A549 (cell line): ENCODE data around the gene ITPA. TPM values are rescaled to one million over a fixed set of nuclear protein-coding genes. Genes with fewer than 3 reads are reported as not detected.

Source experiments
- ATAC-seq, 2 experiments: fragments of 200-7000 bp in 1 of 2; fragments of >200 bp in 1 of 2; cut with Nextera tagmentation in 1 of 2; cut with Tn5 transposase in 1 of 2; 3 replicates each; pipeline versions ENCODE4 v1.8.0 to v1.9.1; 2018 to 2020; ENCODE audit warnings: mild to moderate bottlenecking in 1 of 2, moderate library complexity in 1 of 2
- CTCF ChIA-PET: fragments of 300-600 bp; sonication (Branson Sonifier 250); formaldehyde crosslinking; extraction: SDS; loops from one replicate; lab custom pipeline; 2021; ENCODE audit warnings: antibody characterized with exemption, inconsistent platforms; lab: Yijun Ruan, JAX
- POLR2A ChIA-PET: fragments of 350-600 bp; formaldehyde crosslinking; extraction: SDS; loops from one replicate; lab custom pipeline; 2021; ENCODE audit warnings: antibody characterized with exemption, inconsistent platforms; lab: Yijun Ruan, JAX
- DNase-seq, 2 experiments: peaks; one replicate each; pipeline versions ENCODE4 v3.0.0 to v3.0.0-alpha.2; 2011 to 2016; ENCODE audit warnings: low read depth in 1 of 2, low spot score in 1 of 2
- FAIRE-seq: peaks from 2 replicates; lab custom pipeline; 2011; peaks lifted over from hg19 to GRCh38; lab: Jason Lieb, UNC
- H3K27ac ChIP-seq, 2 experiments: fragments of >200 bp; sonication (Bioruptor Twin); formaldehyde crosslinking; 3 replicates each; pipeline ENCODE4 v1.5.1; 2016 to 2017
- H3K4me1 ChIP-seq: fragments of >200 bp; sonication (Bioruptor Twin); formaldehyde crosslinking; 3 replicates; pipeline ENCODE4 v1.6.1; 2016
- H3K4me2 ChIP-seq: fragments of >200 bp; sonication (Bioruptor Twin); formaldehyde crosslinking; 3 replicates; pipeline ENCODE4 v1.6.1; 2016
- H3K4me3 ChIP-seq: fragments of >200 bp; sonication (Bioruptor Twin); formaldehyde crosslinking; 3 replicates; pipeline ENCODE4 v1.5.1; 2016
- H3K9me3 ChIP-seq: fragments of >200 bp; sonication (Bioruptor Twin); formaldehyde crosslinking; 3 replicates; pipeline ENCODE4 v1.6.1; 2016
- CEBPB ChIP-seq, 2 experiments: fragments of >200 bp in 1 of 2; sonication (Bioruptor Twin) in 1 of 2; formaldehyde crosslinking in 1 of 2; IDR thresholded peaks; 2 replicates each; pipeline ENCODE4 v1.6.1; 2012 to 2016
- EHMT2 ChIP-seq: fragments of 200-600 bp; sonication (generic); IDR thresholded peaks from 2 replicates; pipeline ENCODE4 v1.6.1; 2016; ENCODE audit warnings: antibody characterized with exemption, low read depth, mild to moderate bottlenecking, moderate library complexity
- HOXB13 ChIP-seq: fragments of 250-450 bp; sonication (Bioruptor Pico); IDR thresholded peaks from 2 replicates; pipeline ENCODE4 v1.5.0; 2020; ENCODE audit warnings: low read depth, mild to moderate bottlenecking, moderate library complexity
- JUNB ChIP-seq: fragments of >200 bp; sonication (Bioruptor Twin); formaldehyde crosslinking; IDR thresholded peaks from 2 replicates; pipeline ENCODE4 v1.6.1; 2016
- KDM5A ChIP-seq: fragments of 200-600 bp; sonication (generic); IDR thresholded peaks from 2 replicates; pipeline ENCODE4 v1.6.1; 2016; ENCODE audit warnings: antibody characterized with exemption, mild to moderate bottlenecking
- MYC ChIP-seq: IDR thresholded peaks from 2 replicates; pipeline ENCODE4 v1.6.1; 2012; ENCODE audit warnings: mild to moderate bottlenecking, inconsistent platforms, low read length, improper control_type of control experiment, borderline replicate concordance
- NPAS2 ChIP-seq: fragments of 250-450 bp; sonication (Bioruptor Pico); IDR thresholded peaks from 2 replicates; pipeline ENCODE4 v1.8.0; 2022; ENCODE audit warnings: mild to moderate bottlenecking, moderate library complexity, borderline replicate concordance
- PHF8 ChIP-seq: fragments of 200-600 bp; sonication (generic); IDR thresholded peaks from 2 replicates; pipeline ENCODE4 v1.6.1; 2016; ENCODE audit warnings: low read depth, mild to moderate bottlenecking, antibody characterized with exemption, moderate library complexity, borderline replicate concordance
- POLR2AphosphoS2 ChIP-seq: conservative IDR thresholded peaks from 2 replicates; pipeline ENCODE4 v1.6.1; 2012; ENCODE audit warnings: low read length, improper control_type of control experiment, inconsistent platforms
- RCOR1 ChIP-seq: fragments of 150-350 bp; IDR thresholded peaks from 2 replicates; pipeline ENCODE4 v1.6.1; 2014; ENCODE audit warnings: antibody characterized with exemption, low read length, low read depth
- RFX5 ChIP-seq: fragments of 450-650 bp; IDR thresholded peaks from 2 replicates; pipeline ENCODE4 v1.7.1; 2014; ENCODE audit warnings: antibody characterized with exemption, mild to moderate bottlenecking, moderate library complexity
- RNF2 ChIP-seq: fragments of 200-600 bp; sonication (generic); IDR thresholded peaks from 2 replicates; pipeline ENCODE4 v1.6.1; 2016; ENCODE audit warnings: low read depth, mild to moderate bottlenecking, antibody characterized with exemption, moderate library complexity, borderline replicate concordance
- TP53 ChIP-seq: fragments of 250-450 bp; sonication (Bioruptor Pico); IDR thresholded peaks from 2 replicates; pipeline ENCODE4 v1.5.0; 2021; ENCODE audit warnings: mild to moderate bottlenecking, moderate library complexity
- ZFP36 ChIP-seq: fragments of 450-650 bp; IDR thresholded peaks from 2 replicates; pipeline ENCODE4 v1.6.1; 2014; ENCODE audit warnings: borderline replicate concordance; ENCODE audit not compliant: partially characterized antibody
- WGBS: methylation state at CpG from one replicate; pipeline ENCODE4 v1.1.6; 2017; ENCODE audit errors: missing lambda C conversion rate; 5-methylcytosine and 5-hydroxymethylcytosine counted together
- polyA plus RNA-seq, 4 experiments: library from polyadenylated mRNA; depleted of rRNA in 3 of 4; stranded (reverse); fragments of >200 nt; fragmentation: RNase III in 1 of 4; extraction: RNeasy Plus Mini Kit Qiagen cat#74134 plus additional on column Dnase treatment in 1 of 4; gene quantifications; 2 replicates in 3 of 4; 3 replicates in 1 of 4; pipeline ENCODE4 v1.2.3, GENCODE V29; 2011 to 2017
- TF ChIP-seq, protein P1 (sequence below): fragments of >200 bp; sonication (Bioruptor Twin); formaldehyde crosslinking; IDR thresholded peaks from 2 replicates; pipeline ENCODE4 v1.6.1; 2016
- TF ChIP-seq, protein P2 (sequence below): fragments of >200 bp; sonication (Bioruptor Twin); formaldehyde crosslinking; IDR thresholded peaks from 3 replicates; pipeline ENCODE4 v1.5.1; 2016
- TF ChIP-seq, protein P3 (sequence below): fragments of 450-650 bp; IDR thresholded peaks from 2 replicates; pipeline ENCODE4 v1.6.1; 2014; ENCODE audit warnings: antibody characterized with exemption
- TF ChIP-seq, protein P4 (sequence below): fragments of 200-600 bp; sonication (generic); IDR thresholded peaks from 2 replicates; pipeline ENCODE4 v1.6.1; 2016; ENCODE audit warnings: antibody characterized with exemption, mild to moderate bottlenecking, moderate library complexity

Gene ITPA
- polyA plus RNA-seq, 2 of the 4 experiments (the other 2 are of a cell fraction), result 54.0 to 106 TPM

DNA sequence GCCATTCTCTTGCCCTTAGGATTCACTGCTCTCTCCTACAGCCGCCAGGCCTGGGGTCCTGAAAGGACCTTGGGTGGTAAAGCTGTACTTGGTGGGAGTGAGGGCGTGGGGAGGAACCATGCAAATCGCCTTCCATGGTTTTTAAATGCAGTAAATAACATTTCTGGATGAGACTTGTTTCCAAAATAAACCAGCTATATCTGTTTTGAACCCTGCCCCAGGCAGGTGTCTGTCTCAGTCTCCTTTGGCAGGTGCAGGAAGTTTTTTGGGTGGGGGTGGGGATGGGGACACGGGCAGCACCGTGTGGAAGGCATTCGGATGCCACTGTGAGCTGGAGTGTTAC, 14.3 kb downstream of the ITPA start:
- Histone ChIP-seq H3K4me1 (peaks cover 50% of the 10 kb centered on the region), H3K4me2 (peak overlapping the region; percentile 53), H3K4me3 (no peak overlapping the region), H3K27ac (peak overlapping the region; percentile 53 to 76), H3K9me3 (no peaks in the 10 kb centered on the region)
- 78% methylated on average over 6 of the region's 6 CpGs for WGBS
- ChIA-PET POLR2A (interaction anchor here (0.5 to 1.8 kb wide), 3 partner anchors 11 to 445 kb away, joined by 4 to 7 read pairs (median 4); no protein-coding TSS in a partner anchor), CTCF (interaction anchor here (0.8 to 10.7 kb wide), 10 partner anchors 8 to 183 kb away, joined by 3 to 105 read pairs (median 4); partner anchors contain the start of genes ITPA and SLC4A11)
- TF ChIP-seq RFX5 (no peak), RCOR1 (no peak), RNF2 (no peak), TP53 (CRISPR knock-in tag) (no peak), HOXB13 (CRISPR knock-in tag) (no peak), EHMT2 (no peak)
- no peak for ATAC-seq
- no peak for FAIRE-seq
- DNase-seq, result no peak

DNA sequence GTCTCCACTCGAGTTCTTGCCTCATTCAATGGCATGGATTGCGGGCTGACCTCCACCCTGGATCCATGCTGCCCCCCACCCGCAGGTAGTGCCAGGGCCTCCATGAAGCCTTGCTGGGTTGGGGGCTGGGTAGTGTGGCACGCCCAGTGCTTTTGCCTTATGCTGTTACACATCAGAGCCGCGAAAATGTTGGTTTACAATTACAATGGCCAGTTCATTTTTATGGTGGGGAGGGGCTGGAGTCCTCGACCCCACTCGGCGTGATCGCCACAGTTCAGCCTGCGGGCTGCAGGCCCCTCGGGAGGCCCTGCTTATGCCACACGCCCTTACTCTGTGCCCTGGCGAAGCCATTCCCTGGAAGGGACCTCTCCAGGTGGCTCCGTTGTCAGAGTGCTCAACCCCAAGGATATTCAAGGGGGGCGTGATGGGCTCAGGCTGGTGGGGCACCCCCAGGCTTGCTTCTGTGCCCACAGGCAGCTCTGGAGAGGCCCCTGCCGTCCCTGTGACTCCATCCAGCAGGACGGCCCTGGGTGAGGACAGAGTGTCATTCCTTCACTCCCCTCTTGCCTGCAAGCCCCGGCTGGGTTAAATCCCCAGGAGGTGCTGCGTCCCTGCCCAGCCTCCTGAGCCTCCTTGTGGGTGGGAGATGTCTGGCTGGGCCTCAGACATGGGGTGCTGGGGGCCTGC, 14.8 kb downstream of the ITPA start:
- no peaks in the 10 kb centered on the region for H3K9me3 ChIP-seq
- H3K27ac ChIP-seq, result peak overlapping the region; percentile 53 to 76; a peak in 4 of 6 replicates
- 87% methylated on average over 19 of the region's 20 CpGs for WGBS
- H3K4me3 ChIP-seq, result no peak overlapping the region
- ATAC-seq (peak; percentile 9 to 31; a peak in 3 of 6 replicates), FAIRE-seq (no peak), DNase-seq (no peak)
- CTCF ChIA-PET, result interaction anchor here (1.0 to 10.7 kb wide), 6 partner anchors 9 to 90 kb away, joined by 3 to 105 read pairs (median 6); partner anchors contain the start of genes ITPA and SLC4A11
- POLR2A ChIA-PET, result interaction anchor here (0.5 to 0.7 kb wide), 2 partner anchors 41 to 445 kb away, joined by 4 to 7 read pairs; no protein-coding TSS in a partner anchor
- no peak overlapping the region; the same call in 2 of the 3 replicates for H3K4me2 ChIP-seq
- TF ChIP-seq ZFP36, result no peak
- TF ChIP-seq, protein P1, sequence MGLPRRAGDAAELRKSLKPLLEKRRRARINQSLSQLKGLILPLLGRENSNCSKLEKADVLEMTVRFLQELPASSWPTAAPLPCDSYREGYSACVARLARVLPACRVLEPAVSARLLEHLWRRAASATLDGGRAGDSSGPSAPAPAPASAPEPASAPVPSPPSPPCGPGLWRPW, result no peak
- TF ChIP-seq POLR2AphosphoS2, result 0 out of 2 replicates have a peak, but pooled peaks have one; percentile 52
- TF ChIP-seq, protein P2, sequence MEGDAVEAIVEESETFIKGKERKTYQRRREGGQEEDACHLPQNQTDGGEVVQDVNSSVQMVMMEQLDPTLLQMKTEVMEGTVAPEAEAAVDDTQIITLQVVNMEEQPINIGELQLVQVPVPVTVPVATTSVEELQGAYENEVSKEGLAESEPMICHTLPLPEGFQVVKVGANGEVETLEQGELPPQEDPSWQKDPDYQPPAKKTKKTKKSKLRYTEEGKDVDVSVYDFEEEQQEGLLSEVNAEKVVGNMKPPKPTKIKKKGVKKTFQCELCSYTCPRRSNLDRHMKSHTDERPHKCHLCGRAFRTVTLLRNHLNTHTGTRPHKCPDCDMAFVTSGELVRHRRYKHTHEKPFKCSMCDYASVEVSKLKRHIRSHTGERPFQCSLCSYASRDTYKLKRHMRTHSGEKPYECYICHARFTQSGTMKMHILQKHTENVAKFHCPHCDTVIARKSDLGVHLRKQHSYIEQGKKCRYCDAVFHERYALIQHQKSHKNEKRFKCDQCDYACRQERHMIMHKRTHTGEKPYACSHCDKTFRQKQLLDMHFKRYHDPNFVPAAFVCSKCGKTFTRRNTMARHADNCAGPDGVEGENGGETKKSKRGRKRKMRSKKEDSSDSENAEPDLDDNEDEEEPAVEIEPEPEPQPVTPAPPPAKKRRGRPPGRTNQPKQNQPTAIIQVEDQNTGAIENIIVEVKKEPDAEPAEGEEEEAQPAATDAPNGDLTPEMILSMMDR, result no peak
- TF ChIP-seq KDM5A, result no peak
- H3K4me1 ChIP-seq, result peaks cover 47% of the 10 kb centered on the region

DNA sequence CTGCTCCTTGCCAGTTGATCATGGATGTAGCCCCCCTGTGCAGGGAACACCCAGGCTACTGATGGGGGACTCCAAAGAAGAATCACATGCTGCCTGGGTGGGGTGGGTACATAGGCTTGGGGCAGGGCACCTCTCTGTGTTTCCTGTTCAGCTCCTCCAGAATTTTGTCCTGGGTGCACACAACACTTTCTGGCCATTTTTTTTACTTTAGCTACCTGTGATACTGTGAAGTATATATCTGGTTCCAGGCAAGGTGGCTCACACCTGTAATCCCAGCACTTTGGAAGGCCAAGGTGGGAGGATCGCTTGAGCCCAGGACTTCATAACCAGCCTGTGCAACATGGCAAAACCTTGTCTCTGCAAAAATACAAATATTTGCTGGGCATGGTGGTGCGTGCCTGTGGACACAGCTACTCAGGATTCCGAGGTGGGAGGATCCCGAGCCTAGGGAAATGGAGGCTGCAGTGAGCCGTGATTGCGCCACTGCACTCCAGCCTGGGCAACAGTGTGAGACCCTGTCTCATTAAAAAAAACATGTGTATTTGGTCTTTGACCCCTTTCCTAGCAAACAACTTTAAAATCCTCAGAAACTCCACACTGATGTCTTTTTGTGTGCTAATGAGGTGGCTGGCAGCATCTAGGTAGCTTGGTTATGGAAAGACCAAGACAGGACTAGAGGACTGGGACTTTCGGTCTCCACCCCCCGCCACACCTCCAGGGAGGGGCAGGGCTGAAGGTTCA, 15.6 kb downstream of the ITPA start:
- ATAC-seq (peak; percentile 8 to 29; a peak in 3 of 6 replicates), DNase-seq (no peak), FAIRE-seq (no peak)
- WGBS, result 83% methylated on average over 8 of the region's 8 CpGs
- TF ChIP-seq CEBPB (IDR thresholded peaks at IDR 0.05) (peak in 1 of 2 experiments; percentile 40; a peak in 1 of 4 replicates), JUNB (no peak)
- H3K4me2 ChIP-seq, result no peak overlapping the region
- H3K9me3 ChIP-seq, result no peaks in the 10 kb centered on the region
- H3K4me1 ChIP-seq, result peaks cover 47% of the 10 kb centered on the region
- H3K27ac ChIP-seq, result peak overlapping the region; percentile 15 to 76; a peak in 4 of 6 replicates
- ChIA-PET POLR2A (no interaction called here), CTCF (interaction anchor here (0.7 to 10.7 kb wide), 7 partner anchors 12 to 92 kb away, joined by 3 to 105 read pairs (median 3); partner anchors contain the start of gene SLC4A11)
- H3K4me3 ChIP-seq, result no peak overlapping the region

DNA sequence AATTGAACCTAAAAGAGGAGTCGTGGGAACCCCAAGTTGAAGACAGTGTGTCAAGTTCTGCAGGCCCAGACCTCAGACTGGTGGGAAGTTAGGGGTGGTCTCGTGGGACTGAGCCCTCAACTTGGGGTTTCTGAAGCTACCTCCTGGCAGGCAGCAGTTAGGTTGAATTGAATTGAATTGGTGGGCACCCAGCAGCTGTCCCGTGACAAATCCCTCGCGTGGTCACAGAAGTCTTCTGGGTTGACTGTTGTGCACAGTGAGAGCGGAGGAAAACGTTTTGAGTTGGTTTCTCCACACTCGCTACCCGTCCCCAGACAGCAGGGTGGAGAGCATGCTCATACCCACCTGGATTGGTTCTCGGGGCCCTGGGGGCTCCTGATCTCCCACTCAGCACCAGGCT, 16.8 kb downstream of the ITPA start:
- no peak for TF ChIP-seq KDM5A
- TF ChIP-seq, protein P3, sequence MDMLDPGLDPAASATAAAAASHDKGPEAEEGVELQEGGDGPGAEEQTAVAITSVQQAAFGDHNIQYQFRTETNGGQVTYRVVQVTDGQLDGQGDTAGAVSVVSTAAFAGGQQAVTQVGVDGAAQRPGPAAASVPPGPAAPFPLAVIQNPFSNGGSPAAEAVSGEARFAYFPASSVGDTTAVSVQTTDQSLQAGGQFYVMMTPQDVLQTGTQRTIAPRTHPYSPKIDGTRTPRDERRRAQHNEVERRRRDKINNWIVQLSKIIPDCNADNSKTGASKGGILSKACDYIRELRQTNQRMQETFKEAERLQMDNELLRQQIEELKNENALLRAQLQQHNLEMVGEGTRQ, result no peak
- no peak for TF ChIP-seq MYC
- no peak for TF ChIP-seq NPAS2 (CRISPR knock-in tag)
- TF ChIP-seq, protein P4, sequence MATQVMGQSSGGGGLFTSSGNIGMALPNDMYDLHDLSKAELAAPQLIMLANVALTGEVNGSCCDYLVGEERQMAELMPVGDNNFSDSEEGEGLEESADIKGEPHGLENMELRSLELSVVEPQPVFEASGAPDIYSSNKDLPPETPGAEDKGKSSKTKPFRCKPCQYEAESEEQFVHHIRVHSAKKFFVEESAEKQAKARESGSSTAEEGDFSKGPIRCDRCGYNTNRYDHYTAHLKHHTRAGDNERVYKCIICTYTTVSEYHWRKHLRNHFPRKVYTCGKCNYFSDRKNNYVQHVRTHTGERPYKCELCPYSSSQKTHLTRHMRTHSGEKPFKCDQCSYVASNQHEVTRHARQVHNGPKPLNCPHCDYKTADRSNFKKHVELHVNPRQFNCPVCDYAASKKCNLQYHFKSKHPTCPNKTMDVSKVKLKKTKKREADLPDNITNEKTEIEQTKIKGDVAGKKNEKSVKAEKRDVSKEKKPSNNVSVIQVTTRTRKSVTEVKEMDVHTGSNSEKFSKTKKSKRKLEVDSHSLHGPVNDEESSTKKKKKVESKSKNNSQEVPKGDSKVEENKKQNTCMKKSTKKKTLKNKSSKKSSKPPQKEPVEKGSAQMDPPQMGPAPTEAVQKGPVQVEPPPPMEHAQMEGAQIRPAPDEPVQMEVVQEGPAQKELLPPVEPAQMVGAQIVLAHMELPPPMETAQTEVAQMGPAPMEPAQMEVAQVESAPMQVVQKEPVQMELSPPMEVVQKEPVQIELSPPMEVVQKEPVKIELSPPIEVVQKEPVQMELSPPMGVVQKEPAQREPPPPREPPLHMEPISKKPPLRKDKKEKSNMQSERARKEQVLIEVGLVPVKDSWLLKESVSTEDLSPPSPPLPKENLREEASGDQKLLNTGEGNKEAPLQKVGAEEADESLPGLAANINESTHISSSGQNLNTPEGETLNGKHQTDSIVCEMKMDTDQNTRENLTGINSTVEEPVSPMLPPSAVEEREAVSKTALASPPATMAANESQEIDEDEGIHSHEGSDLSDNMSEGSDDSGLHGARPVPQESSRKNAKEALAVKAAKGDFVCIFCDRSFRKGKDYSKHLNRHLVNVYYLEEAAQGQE, result no peak
- TF ChIP-seq PHF8, result no peak
- FAIRE-seq (no peak), DNase-seq (no peak), ATAC-seq (no peak)
- H3K9me3 ChIP-seq, result no peaks in the 10 kb centered on the region
- ChIA-PET POLR2A (no interaction called here), CTCF (interaction anchor here (0.8 to 1.5 kb wide), 4 partner anchors 20 to 91 kb away, joined by 3 to 5 read pairs (median 4); no protein-coding TSS in a partner anchor)
- 86% methylated on average over 10 of the region's 10 CpGs for WGBS
- no peak overlapping the region for H3K27ac ChIP-seq
- no peak overlapping the region for H3K4me3 ChIP-seq
- peaks cover 43% of the 10 kb centered on the region for H3K4me1 ChIP-seq
- no peak overlapping the region for H3K4me2 ChIP-seq
